T-cell (primary cell): Measurements from ENCODE around the gene GCDH. TPM values are rescaled to one million over a fixed set of nuclear protein-coding genes. Genes with fewer than 3 reads are reported as not detected.

ENCODE experiments used
- total RNA-seq, 35 experiments: library from RNA in 6 of 35; stranded (reverse) in 6 of 35; fragments of 120-200 nt in 1 of 35; gene quantifications; one replicate each; pipeline versions ENCODE4 v1.2.1 to v1.2.4 and lab custom pipeline; 2013 to 2026

Gene GCDH
- total RNA-seq, 5 donors from 2014 or later (not counting 1 experiment from before 2014, with no cell fraction given): 39.8 to 68.7 (median 60.0) TPM

Other genes with a start within 250 kb of the GCDH start
- gene MAN2B1, start 224.4 kb upstream of the GCDH start, total RNA-seq: 100 to 1,000 TPM in 4 of 5 donors, 10 to 100 TPM in 1; 96.0 to 159 (median 149) TPM
- gene WDR83, start 224.4 kb upstream of the GCDH start, total RNA-seq: 10 to 100 TPM in 4 of 5 donors, 1 to 10 TPM in 1; 7.7 to 24.3 (median 17.6) TPM
- gene DHPS, start 209.3 kb upstream of the GCDH start, total RNA-seq: 100 to 1,000 TPM; 141 to 195 (median 177) TPM
- gene GNG14, start 203.2 kb upstream of the GCDH start, total RNA-seq: not detected
- gene FBXW9, start 194.5 kb upstream of the GCDH start, total RNA-seq: 1 to 10 TPM; 3.4 to 6.2 (median 4.7) TPM
- gene TNPO2, start 167.2 kb upstream of the GCDH start, total RNA-seq: 10 to 100 TPM; 53.7 to 78.8 (median 62.6) TPM
- 100 to 1,000 TPM; 167 to 256 (median 254) TPM for gene TRIR, start 156.5 kb upstream of the GCDH start, total RNA-seq
- 10 to 100 TPM; 24.6 to 39.3 (median 34.1) TPM for gene GET3, start 153.7 kb upstream of the GCDH start, total RNA-seq
- gene BEST2, start 139.4 kb upstream of the GCDH start, total RNA-seq: under 1 TPM in 1 of 5 donors, not detected in 4; 0.16 TPM
- 10 to 100 TPM; 19.7 to 26.6 (median 22.8) TPM for gene HOOK2, start 115.6 kb upstream of the GCDH start, total RNA-seq
- gene JUNB, start 99.7 kb upstream of the GCDH start, total RNA-seq: 1,000 to 10,000 TPM in 2 of 5 donors, 100 to 1,000 TPM in 3; 117 to 2,289 (median 138) TPM
- gene PRDX2, start 89.4 kb upstream of the GCDH start, total RNA-seq: 100 to 1,000 TPM in 3 of 5 donors, 10 to 100 TPM in 2; 94.5 to 150 (median 134) TPM
- gene THSD8, start 89.1 kb upstream of the GCDH start, total RNA-seq: 1 to 10 TPM in 1 of 5 donors, under 1 TPM in 3, not detected in 1; 0.63 to 2.4 (median 0.97) TPM
- 10 to 100 TPM in 3 of 5 donors, 1 to 10 TPM in 2; 4.7 to 18.0 (median 15.0) TPM for gene RNASEH2A, start 84.6 kb upstream of the GCDH start, total RNA-seq
- gene RTBDN, start 56.6 kb upstream of the GCDH start, total RNA-seq: not detected
- under 1 TPM; 0.29 to 0.75 (median 0.43) TPM for gene MAST1, start 52.6 kb upstream of the GCDH start, total RNA-seq
- 10 to 100 TPM; 13.4 to 32.1 (median 26.5) TPM for gene DNASE2, start 9.7 kb upstream of the GCDH start, total RNA-seq
- gene KLF1, start 4.0 kb upstream of the GCDH start, total RNA-seq: under 1 TPM in 3 of 5 donors, not detected in 2; 0.36 to 0.67 (median 0.38) TPM
- 1 to 10 TPM in 2 of 5 donors, not detected in 3; 2.5 to 2.8 TPM for gene SYCE2, start 28.1 kb downstream of the GCDH start, total RNA-seq
- gene FARSA, start 42.6 kb downstream of the GCDH start, total RNA-seq: 10 to 100 TPM; 28.3 to 86.2 (median 73.4) TPM
- 100 to 1,000 TPM; 429 to 530 (median 501) TPM for gene CALR, start 47.4 kb downstream of the GCDH start, total RNA-seq
- 100 to 1,000 TPM in 3 of 5 donors, 10 to 100 TPM in 2; 82.0 to 116 (median 104) TPM for gene RAD23A, start 54.7 kb downstream of the GCDH start, total RNA-seq
- 10 to 100 TPM in 3 of 5 donors, 1 to 10 TPM in 2; 6.2 to 22.6 (median 20.1) TPM for gene GADD45GIP1, start 66.1 kb downstream of the GCDH start, total RNA-seq
- gene DAND5, start 78.4 kb downstream of the GCDH start, total RNA-seq: not detected
- 1 to 10 TPM; 3.9 to 6.6 (median 6.3) TPM for gene NFIX, start 104.3 kb downstream of the GCDH start, total RNA-seq
- 10 to 100 TPM in 3 of 5 donors, 1 to 10 TPM in 2; 3.4 to 20.6 (median 15.4) TPM for gene LYL1, start 211.7 kb downstream of the GCDH start, total RNA-seq
- 100 to 1,000 TPM in 2 of 5 donors, 10 to 100 TPM in 3; 68.9 to 121 (median 95.6) TPM for gene TRMT1, start 225.6 kb downstream of the GCDH start, total RNA-seq
- 10 to 100 TPM; 23.8 to 44.9 (median 38.1) TPM for gene NACC1, start 227.1 kb downstream of the GCDH start, total RNA-seq